GM18870 (cell line): ENCODE measurements around the gene ZNF598.
"Not testable (repeated sequence)": the region's sequence is repeated elsewhere in the genome, so short reads cannot be mapped to it uniquely, and the experiment has no call there.

Source experiments
- ATAC-seq: cut with Tn5 transposase; IDR thresholded peaks from one replicate; pipeline ENCODE4 v1.9.1; 2021; ENCODE audit warnings: moderate library complexity; ENCODE audit not compliant: unreplicated experiment

The ZNF598 gene

DNA sequence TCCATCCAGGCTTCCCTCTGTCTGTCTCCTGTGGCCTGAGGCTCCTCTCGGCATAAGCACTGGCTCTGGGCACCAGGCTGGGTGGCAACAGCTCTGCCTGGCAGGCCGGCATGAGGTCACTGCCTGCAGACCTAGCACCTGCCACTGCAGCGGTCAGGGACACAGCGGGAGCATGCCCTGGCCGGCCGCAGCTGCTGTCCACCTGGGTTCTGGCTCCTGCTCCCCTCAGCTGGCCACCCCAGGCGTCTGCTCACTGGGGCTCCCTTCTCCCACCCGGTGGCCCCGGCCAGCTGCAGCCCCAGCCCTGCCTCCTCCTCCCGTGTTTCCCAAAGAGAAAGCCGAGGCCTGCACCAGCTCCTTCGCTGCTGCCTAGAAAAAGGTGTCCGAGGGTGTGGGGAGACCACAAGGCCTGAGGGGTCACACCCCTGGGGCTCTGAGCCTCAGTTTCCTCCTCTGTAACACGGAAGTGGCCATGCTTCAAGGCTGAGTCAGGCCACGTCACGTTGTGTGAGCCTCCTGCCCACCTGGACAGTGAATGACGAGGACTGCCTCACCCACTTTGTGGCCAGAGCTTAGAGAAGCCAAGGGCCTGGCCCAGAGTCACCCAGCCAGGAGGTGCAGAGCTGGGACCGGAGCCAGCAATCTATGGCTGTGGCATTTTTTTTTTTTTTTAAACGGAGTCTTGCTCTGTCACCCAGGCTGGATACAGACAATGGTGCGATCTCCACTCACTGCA is 31.3 kb upstream of the ZNF598 start:
- no peak for ATAC-seq

DNA sequence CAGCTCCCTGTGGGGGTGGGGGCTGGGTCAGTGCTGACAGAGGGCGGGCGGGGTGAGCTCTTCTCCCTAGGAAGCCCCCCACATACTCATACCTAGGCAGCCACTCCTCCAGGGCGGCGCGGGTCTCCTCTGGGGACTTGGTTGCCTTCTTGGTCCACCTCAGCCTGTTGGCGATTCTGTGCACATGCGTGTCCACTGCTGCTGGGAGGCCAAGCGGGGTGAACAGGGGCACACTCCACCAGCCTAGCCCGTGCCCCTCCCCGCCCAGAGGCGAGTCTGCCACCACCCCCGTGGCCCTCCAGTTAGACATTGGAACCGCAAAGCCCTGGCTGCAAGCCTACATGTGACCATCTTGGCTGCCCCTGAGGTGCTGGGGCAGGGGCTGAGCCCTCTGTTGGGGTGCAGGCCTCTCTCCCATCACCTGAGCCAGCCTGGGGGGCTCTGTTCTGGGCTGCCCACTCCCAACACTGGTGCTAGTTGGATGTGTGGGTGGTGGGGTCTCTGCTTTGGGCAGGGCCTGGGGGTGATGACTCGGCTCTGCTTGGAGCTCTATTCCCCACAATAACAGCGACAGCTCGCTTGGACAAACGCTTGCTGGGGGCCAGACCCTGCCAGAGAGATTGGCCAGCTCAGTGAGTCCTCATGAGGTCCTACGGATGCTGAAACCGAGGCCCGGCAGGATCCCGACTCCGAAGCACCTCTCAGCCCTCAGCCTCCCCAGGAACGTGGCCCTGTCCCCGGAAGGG is 30.6 kb upstream of the ZNF598 start:
- ATAC-seq = no peak

DNA sequence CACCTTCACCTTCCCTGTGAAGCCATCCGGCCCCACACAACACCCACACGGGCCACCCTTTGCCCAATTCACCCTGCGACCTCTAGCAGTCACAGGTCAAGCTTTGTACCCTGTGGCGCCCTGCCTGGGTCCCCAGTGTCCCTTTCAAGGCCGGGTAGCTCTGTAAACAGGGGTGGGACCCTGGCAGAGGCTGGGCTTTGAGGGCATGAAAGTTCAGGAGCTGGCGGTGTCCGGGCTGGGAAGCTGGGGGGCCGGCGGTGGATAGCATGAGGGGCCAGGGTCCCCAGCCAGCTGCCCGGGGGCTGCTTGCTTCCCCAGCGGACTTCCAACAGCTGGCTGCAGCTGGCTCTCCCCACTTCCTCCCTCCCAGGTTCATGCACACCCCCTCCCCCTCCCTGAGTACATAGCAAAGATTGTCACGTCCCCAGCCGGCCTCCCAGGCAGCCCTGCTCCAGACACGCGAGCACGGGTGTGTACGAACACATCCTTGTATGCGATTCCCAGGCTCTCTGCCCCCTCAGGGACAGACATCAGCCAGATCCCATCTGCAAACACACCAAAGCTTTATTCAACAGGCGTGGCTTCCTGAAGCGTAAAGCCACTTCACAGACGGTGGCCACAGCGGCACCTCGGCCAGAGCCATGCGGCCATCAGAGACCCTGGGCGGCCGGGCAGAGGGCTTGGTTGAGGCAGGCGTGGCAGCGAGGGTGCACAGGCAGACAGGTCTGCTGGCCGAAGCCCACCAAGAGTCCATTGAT is 29.8 kb upstream of the ZNF598 start:
- no peak for ATAC-seq

DNA sequence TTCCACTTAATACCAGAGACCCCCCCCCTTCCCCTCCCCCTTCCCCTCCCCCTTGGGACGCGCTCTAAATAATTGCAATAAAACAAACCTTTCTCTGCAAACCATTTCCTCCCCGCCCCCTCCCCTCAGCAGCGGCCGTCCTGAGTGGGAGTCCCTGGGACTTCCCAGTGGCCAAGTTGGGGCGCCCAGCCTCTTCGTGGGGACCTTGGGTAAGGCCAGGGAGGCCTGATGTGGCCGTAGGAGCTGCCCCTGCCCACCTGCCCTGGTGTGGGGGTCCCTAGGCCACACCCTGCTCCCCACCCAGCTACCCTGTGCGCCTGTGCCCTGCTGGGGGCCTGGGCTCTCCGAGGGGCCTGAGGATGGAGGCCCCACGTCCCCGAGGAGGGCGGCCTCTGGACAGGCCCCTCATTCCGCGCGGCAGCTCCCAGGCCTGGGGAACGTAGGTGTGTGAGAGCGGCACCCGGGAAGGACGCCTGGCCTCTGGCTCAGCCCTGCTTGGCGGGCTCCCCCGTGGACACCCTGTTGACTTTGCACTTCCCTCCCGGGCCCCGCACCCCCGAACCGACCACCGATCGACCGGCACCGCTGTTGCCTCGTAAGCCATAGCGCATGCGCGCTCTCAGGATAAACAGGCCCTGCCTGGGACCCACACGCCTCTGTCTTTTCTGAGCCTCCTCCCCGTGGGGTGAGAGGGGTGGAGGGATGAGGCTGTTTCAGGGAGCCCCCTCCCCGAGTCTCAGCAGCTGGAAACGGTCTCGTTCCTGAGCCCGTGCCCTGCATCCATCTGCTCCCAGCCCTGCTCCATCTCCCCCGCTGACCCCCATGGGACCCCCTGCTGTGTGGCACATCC is 29.0 kb upstream of the ZNF598 start:
- no peak for ATAC-seq

- no peak for ATAC-seq
These were observed 28.2 kb upstream of the ZNF598 start for GRCh38 chr16:2037647-2038381.

- ATAC-seq = no peak
These were observed 27.5 kb upstream of the ZNF598 start for GRCh38 chr16:2037115-2037514.

DNA sequence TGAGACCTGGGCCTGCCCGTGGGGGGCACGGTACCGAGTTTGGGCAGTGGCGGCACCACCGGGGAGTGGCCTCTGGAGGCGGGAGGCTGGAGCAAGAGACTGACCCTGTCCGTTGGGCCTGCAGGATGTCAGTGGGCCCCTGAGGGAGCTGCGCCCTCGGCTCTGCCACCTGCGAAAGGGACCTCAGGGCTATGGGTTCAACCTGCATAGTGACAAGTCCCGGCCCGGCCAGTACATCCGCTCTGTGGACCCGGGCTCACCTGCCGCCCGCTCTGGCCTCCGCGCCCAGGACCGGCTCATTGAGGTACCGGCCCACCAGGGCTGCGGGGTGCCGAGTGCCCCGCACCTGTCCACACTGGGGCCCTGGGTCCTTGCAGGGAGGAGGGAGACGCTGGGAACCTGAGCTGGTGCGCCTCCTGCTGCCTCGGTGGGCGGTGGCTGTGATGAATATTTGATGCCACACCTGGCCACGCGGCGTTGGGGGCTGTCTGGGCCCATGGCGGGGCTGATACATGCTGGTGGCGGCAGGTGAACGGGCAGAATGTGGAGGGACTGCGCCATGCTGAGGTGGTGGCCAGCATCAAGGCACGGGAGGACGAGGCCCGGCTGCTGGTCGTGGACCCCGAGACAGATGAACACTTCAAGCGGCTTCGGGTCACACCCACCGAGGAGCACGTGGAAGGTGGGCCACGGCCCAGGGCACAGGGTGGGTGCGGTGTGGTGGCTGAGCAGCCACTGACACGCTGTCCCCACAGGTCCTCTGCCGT is 26.8 kb upstream of the ZNF598 start:
- no peak for ATAC-seq

DNA sequence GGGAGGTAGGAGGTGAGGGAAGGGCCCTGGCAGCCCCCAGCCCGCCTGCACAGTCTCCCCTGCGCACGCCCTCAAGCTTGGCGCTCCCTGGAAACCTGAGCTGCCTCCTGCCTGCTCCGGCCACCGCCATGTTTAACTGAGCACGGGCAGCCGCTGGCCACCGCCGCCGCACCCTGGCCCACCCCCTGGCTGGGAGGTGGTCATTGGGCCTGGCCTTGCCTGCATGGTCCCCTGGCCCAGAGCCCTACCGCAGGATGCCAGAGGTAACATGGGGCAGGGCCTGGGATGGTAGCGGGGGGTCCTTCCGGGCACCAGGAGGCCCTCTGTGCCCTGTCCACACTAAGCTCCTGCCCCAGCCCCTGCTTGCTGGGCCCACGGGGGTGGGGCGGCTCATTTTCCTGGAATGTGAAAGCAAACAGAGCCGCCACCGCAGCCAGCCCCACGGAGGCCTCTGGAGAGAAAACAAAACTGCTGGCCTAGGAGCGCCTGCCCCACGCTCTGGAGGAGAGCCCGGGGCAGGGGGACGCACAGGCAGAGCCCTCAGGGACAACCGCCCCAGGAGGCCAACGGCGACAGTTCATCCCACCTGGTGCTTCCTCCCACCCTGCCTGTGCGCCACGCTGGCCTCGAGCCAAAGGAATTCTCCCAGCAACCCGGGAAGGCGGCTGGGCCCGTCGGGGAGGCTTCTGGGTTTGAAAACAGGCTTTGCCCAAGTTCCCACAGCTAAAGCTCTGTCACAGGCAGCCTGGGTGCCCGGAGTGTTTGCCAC is 26.0 kb upstream of the ZNF598 start:
- no peak for ATAC-seq

- no peak for ATAC-seq
These were observed 25.2 kb upstream of the ZNF598 start for GRCh38 chr16:2034696-2035430.

DNA sequence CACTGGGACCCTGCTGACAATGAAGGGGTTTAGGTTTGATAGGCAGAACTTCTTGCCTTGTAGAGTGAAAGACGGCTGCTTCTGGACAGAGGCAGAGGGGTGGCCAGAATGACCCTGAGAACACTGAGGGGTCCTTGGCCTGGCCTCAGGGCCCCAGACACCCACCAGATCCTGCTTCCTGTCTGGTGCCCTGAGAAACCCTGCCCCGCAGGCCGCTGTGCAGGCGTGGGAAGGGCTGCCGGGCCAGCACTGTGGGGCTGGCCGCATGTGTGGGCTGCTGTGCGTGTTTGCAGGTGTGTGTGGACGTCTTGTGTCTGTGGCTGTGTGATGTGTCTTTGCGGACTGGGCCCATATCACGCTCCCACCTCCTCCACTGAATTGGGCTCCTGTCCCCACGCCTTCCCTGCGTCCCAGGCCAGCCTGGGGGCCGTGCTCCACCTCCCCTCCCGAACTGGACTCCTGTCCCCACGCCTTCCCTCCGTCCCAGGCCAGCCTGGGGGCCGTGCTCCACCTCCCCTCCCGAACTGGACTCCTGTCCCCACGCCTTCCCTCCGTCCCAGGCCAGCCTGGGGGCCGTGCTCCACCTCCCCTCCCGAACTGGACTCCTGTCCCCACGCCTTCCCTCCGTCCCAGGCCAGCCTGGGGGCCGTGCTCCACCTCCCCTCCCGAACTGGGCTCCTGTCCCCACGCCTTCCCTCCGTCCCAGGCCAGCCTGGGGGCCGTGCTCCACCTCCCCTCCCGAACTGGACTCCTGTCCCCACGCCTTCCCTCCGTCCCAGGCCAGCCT is 24.5 kb upstream of the ZNF598 start:
- ATAC-seq = not testable (repeated sequence)

DNA sequence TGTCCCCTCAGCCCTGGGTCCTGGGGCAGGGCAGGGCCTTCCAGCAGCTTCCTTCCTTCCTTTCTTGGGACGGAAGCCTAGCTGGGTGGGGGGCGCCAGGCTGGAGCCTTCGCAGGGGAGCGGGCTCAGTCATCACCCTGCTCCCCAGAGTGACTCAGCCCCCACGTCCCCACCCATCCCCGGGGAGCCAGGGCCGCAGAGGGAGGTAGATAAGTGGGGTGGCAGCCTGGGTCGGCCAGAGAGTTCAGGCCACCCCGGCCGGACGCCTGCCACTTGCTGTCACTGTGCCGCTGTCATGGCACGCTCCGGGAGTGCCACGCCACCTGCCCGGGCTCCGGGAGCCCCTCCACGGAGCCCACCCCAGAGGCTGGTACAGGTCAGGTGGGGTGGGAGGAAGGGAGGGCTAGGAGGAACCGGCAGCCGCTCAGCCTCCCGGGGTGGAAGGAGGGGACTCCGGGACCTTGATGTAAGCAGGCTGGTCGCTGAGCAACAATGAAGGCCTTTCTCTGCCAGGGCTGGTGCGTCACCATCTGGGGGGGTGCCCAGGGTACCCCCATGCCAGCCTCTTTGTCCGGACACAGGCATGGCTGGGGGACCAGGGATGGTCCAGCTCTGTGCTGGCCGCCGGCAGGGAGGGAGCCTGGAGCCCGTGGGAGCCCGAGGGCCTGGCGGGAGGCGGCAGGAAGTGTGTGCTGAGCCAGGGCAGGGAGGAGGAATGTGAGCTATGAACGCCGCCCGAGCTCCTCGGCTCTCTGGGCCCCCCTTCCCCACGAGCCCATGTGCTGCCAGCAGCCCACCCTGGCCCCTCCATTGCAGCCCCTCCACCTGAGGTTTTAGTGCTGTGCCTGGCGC is 23.7 kb upstream of the ZNF598 start:
- no peak for ATAC-seq

DNA sequence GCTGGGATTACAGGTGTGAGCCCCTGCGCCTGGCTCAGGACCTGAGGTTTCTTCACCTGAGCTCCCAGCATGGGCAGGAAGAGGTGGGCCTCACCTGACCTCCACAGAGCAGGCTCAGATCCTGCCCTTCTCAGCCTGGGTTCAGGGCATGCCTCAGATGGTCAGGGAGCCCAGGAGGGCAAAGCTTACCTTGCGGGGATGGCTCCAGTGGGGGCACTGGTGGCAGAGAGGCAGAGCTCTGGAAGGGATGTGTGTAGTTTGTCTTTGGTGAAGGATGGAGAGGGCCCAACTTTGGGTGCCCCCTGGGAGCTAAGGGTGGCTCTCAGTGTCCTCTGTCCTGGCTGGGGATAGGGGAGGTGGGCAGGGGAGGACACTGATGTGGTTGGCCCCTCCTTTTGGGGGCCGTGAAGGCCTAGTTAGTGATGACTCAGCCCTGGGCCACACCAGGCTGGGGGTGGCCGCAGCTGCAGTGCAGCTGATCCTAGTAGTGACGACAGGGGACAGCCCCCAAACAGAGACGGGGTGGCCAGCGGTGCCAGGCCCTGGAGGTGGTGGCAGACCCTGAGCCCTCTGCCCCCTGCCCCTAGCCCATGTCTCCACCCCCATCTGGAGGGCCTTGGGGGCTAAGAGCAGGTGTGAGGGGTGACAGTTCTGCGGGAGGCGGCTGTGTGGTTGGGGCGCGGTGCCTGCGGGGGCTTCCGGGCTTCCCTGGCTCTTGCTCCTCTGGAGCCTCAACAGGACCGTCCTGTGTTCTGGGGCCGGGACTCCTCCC is 22.9 kb upstream of the ZNF598 start:
- no peak for ATAC-seq

DNA sequence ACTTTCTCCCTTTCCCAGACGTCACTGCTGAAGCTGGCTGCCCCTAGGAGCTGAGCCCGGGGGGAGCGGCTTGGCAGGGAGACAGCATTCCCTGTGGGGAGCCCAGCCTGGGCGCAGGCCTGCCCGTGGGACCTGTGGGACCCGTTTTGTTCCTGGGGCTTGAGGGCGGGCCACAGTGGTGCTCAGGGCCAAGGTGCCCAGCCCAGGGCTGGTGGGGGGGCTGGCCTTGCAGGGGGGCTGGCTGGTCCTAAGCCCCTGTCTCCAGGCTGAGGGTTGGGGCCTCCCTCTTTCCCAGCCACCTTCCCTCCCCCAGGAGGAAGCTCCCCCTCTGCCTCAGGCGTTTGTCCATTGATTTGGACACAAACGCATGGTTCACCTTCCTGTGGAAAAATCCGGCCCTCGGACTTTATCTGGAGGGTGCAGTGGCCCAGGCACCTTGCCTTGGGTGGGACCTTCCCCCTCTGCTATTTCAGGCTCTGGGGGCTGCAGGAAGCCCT is 21.5 kb upstream of the ZNF598 start:
- ATAC-seq = no peak

- ATAC-seq = no peak
These were observed 20.4 kb upstream of the ZNF598 start for GRCh38 chr16:2030036-2030435.

DNA sequence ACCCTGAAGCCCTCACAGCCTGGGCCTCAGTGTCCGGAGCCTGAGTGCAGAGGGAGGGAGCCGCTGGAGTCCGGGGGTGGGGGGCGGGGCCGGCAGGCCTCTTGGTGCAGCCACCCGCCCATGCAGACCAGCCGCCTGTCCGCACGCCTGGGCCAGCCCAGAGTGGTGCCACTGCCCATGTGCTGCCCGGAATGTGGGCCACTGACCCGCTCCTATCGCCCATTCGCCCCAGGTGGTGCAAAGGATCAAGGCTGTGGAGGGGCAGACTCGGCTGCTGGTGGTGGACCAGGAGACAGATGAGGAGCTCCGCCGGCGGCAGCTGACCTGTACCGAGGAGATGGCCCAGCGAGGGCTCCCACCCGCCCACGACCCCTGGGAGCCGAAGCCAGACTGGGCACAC is 19.7 kb upstream of the ZNF598 start:
- no peak for ATAC-seq
